Stomach (tissue), 4 donors: ENCODE measurements around the gene TOMM40.

Experiments used
- EP300 ChIP-seq: sonication (generic); formaldehyde crosslinking; IDR thresholded peaks from one replicate; pipeline ENCODE4 v1.6.1; 2017; ENCODE audit warnings: antibody characterized with exemption
- POLR2A ChIP-seq, 4 donors: fragments of 450-650 bp; IDR thresholded peaks; one replicate each; pipeline ENCODE4 v1.6.1; 2016; ENCODE audit warnings: antibody characterized with exemption in 4 of 4, control low read depth in 2 of 4, mild to moderate bottlenecking in 1 of 4, moderate library complexity in 1 of 4
- POLR2AphosphoS5 ChIP-seq, 3 donors: sonication (generic); formaldehyde crosslinking; IDR thresholded peaks; one replicate each; pipeline ENCODE4 v1.6.1; 2016; ENCODE audit warnings: antibody characterized with exemption in 3 of 3
- TF ChIP-seq, protein P1 (sequence below), 7 experiments: fragments of 450-650 bp in 4 of 7; fragments of 200-600 bp in 3 of 7; sonication (generic) in 3 of 7; IDR thresholded peaks; one replicate each; pipeline ENCODE4 v1.5.1; 2016 to 2019; ENCODE audit warnings: antibody characterized with exemption in 7 of 7, control low read depth in 2 of 7, mild to moderate bottlenecking in 1 of 7

- TF ChIP-seq POLR2AphosphoS5 (IDR thresholded peaks at IDR 0.05), result no peak
- TF ChIP-seq, protein P1, sequence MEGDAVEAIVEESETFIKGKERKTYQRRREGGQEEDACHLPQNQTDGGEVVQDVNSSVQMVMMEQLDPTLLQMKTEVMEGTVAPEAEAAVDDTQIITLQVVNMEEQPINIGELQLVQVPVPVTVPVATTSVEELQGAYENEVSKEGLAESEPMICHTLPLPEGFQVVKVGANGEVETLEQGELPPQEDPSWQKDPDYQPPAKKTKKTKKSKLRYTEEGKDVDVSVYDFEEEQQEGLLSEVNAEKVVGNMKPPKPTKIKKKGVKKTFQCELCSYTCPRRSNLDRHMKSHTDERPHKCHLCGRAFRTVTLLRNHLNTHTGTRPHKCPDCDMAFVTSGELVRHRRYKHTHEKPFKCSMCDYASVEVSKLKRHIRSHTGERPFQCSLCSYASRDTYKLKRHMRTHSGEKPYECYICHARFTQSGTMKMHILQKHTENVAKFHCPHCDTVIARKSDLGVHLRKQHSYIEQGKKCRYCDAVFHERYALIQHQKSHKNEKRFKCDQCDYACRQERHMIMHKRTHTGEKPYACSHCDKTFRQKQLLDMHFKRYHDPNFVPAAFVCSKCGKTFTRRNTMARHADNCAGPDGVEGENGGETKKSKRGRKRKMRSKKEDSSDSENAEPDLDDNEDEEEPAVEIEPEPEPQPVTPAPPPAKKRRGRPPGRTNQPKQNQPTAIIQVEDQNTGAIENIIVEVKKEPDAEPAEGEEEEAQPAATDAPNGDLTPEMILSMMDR (IDR thresholded peaks at IDR 0.05), result no peak
- no peak for TF ChIP-seq POLR2A (IDR thresholded peaks at IDR 0.05)
- no peak for TF ChIP-seq EP300
These were observed 17.8 kb downstream of the TOMM40 start for GRCh38 chr19:44908836-44909261.
